Nephron (organoid): ENCODE data around the gene KLHDC10.
"Not testable (repeated sequence)": the region's sequence is repeated elsewhere in the genome, so short reads cannot be mapped to it uniquely, and the experiment has no call there.

Source experiments
- H3K27ac Mint-ChIP-seq, 3 experiments: 2 replicates each; pipeline ENCODE4 v1.8.0; 2020; ENCODE audit warnings: mixed read lengths in 3 of 3, mild to moderate bottlenecking in 2 of 3, moderate library complexity in 1 of 3
- H3K27me3 Mint-ChIP-seq: 2 replicates; pipeline ENCODE4 v1.8.0; 2021; ENCODE audit warnings: low read depth, mild to moderate bottlenecking, moderate library complexity, mixed read lengths
- H3K36me3 Mint-ChIP-seq: 2 replicates; pipeline ENCODE4 v1.8.0; 2020; ENCODE audit warnings: low read depth, mixed read lengths
- H3K4me1 Mint-ChIP-seq: 2 replicates; pipeline ENCODE4 v1.8.0; 2020; ENCODE audit warnings: mixed read lengths
- H3K4me3 Mint-ChIP-seq, 3 experiments: 2 replicates each; pipeline ENCODE4 v1.8.0; 2020; ENCODE audit warnings: mild to moderate bottlenecking in 3 of 3, mixed read lengths in 3 of 3, moderate library complexity in 2 of 3
- H3K9me3 Mint-ChIP-seq: 2 replicates; pipeline ENCODE4 v1.8.0; 2020; ENCODE audit warnings: mixed read lengths
- TF ChIP-seq, protein P1 (sequence below), 3 experiments: fragments of 200-600 bp; sonication (generic); IDR thresholded peaks; one replicate each; pipeline ENCODE4 v1.5.0; 2021; ENCODE audit warnings: antibody characterized with exemption in 3 of 3; ENCODE audit not compliant: unreplicated experiment in 3 of 3

Gene KLHDC10

DNA sequence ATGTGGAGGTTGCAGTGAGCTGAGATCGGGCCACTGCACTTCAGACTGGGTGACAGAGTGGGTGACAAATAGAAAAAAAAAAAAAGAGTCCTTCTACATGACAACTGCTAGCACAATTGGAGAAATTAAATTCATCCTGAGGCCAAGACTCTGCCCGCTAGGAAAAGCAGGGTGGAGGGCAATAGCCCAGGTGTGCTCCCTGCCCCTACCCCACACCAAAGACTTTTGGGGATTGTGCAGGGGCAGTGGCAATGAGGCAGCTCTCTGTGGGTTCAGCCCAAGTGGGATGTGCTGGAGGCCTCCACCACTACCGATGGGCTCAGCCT is 73.6 kb downstream of the KLHDC10 start:
- Mint-ChIP-seq H3K27ac (peak overlapping the region; percentile 63 to 98 (median 79)), H3K4me1 (peaks cover 57% of the 10 kb centered on the region), H3K36me3 (peaks cover 8% of the 10 kb centered on the region), H3K9me3 (no peaks in the 10 kb centered on the region), H3K4me3 (no peak overlapping the region), H3K27me3 (no peaks in the 10 kb centered on the region)
- TF ChIP-seq, protein P1, sequence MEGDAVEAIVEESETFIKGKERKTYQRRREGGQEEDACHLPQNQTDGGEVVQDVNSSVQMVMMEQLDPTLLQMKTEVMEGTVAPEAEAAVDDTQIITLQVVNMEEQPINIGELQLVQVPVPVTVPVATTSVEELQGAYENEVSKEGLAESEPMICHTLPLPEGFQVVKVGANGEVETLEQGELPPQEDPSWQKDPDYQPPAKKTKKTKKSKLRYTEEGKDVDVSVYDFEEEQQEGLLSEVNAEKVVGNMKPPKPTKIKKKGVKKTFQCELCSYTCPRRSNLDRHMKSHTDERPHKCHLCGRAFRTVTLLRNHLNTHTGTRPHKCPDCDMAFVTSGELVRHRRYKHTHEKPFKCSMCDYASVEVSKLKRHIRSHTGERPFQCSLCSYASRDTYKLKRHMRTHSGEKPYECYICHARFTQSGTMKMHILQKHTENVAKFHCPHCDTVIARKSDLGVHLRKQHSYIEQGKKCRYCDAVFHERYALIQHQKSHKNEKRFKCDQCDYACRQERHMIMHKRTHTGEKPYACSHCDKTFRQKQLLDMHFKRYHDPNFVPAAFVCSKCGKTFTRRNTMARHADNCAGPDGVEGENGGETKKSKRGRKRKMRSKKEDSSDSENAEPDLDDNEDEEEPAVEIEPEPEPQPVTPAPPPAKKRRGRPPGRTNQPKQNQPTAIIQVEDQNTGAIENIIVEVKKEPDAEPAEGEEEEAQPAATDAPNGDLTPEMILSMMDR (IDR thresholded peaks at IDR 0.05; ENCODE audit: unreplicated experiment in 3 of 3) = no peak

GRCh38 chr7:130144312-130145171 is 74.2 kb downstream of the KLHDC10 start:
- Mint-ChIP-seq H3K27me3 (no peaks in the 10 kb centered on the region), H3K9me3 (no peaks in the 10 kb centered on the region), H3K4me3 (no peak overlapping the region), H3K27ac (peak overlapping the region; percentile 63 to 98 (median 79)), H3K36me3 (peaks cover 2% of the 10 kb centered on the region), H3K4me1 (peaks cover 51% of the 10 kb centered on the region)
- TF ChIP-seq, protein P1 (IDR thresholded peaks at IDR 0.05; ENCODE audit: unreplicated experiment in 3 of 3) = no peak

DNA sequence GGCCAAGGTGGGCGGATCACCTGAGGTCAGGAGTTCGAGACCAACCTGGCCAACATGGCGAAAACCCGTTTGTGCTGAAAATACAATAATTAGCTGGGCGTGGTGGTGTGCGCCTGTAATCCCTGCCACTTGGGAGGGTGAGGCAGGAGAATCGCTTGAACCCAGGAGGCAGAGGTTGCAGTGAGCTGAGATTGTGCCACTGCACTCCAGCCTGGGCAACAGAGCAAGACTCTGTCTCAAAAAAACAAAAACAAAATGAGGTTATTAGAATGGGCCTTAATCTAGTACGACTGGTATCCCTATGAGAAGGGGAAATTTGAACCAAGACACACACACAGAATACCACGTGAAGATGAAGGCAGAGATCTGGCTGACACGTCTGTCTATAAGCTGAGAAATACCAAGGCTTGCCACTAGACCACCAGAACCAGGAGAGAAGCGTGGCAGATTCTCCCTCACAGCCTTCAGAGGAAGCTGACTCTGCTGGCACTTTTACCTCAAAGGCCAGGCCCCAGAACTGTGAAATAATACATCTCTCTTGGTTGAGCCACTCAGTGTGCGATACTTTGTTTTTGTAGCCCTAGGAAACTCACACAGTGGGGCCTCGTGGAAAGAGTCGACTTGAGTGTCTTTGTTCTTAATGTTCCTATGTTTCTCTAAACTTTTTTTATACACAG is 75.2 kb downstream of the KLHDC10 start:
- H3K27ac Mint-ChIP-seq = peak overlapping the region; percentile 63 to 91 (median 79)
- H3K4me3 Mint-ChIP-seq = no peak overlapping the region
- no peaks in the 10 kb centered on the region for H3K27me3 Mint-ChIP-seq
- TF ChIP-seq, protein P1 (IDR thresholded peaks at IDR 0.05; ENCODE audit: unreplicated experiment in 3 of 3) = no peak
- H3K36me3 Mint-ChIP-seq = no peaks in the 10 kb centered on the region
- H3K9me3 Mint-ChIP-seq = no peaks in the 10 kb centered on the region
- H3K4me1 Mint-ChIP-seq = peaks cover 42% of the 10 kb centered on the region

DNA sequence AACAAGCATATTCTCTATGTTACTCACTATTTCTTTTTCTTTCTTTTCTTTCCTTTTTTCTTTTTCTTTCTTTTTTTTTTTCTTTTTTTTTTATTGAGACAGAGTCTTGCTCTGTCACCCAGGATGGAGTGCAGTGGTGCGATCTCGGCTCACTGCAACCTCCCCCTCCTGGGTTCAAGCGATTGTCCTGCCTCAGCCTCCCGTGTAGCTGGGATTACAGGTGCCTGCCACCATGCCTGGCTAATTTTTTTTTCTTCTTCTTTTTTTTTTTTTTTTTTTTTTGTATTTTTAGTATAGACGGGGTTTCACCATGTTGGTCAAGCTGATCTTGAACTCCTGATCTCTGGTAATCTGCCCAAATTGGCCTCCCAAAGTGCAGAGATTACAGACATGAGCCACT is 75.8 kb downstream of the KLHDC10 start:
- Mint-ChIP-seq H3K4me1 (peaks cover 42% of the 10 kb centered on the region), H3K27ac (peak overlapping the region; percentile 63 to 91 (median 79))
- H3K27me3 Mint-ChIP-seq, H3K36me3 Mint-ChIP-seq, H3K4me3 Mint-ChIP-seq, H3K9me3 Mint-ChIP-seq: not testable (repeated sequence)

- Mint-ChIP-seq H3K9me3 (no peaks in the 10 kb centered on the region), H3K4me1 (peaks cover 37% of the 10 kb centered on the region), H3K4me3 (no peak overlapping the region), H3K27ac (peak overlapping the region; percentile 46 to 79 (median 62)), H3K36me3 (no peaks in the 10 kb centered on the region), H3K27me3 (no peaks in the 10 kb centered on the region)
- TF ChIP-seq, protein P1 (IDR thresholded peaks at IDR 0.05; ENCODE audit: unreplicated experiment in 3 of 3) = no peak
These were observed 76.5 kb downstream of the KLHDC10 start for GRCh38 chr7:130146693-130147405.

DNA sequence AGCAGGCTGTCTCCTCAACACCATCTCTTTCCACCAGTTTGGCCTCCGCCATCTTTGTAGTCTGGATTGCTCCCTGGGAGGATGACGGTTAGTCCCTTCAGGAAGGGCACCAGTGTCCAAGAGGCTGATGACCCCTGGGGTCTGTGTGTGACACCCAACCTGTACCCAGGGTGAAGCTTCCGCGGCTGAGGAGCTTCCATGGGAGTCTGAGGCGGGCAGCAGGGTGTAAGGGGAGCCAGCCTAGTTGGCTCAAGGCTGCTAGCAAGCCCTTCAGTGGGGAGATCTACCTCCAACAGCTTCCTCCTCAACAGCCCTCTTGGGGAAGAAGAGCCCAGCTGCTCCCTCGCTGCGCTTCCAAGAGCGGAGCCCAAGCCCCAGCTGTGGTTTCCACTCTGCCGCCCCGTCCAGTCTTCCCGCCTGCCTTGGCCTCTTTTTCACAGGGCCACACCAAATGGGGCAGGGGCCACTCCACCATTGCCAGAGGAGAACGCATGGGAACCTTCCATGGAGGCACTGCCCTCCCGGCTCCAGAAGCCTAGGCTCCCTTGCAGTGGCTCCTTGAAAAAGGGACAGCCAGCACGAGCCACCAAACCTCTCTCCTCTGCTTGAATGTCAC is 77.5 kb downstream of the KLHDC10 start:
- peaks cover 30% of the 10 kb centered on the region for H3K4me1 Mint-ChIP-seq
- no peaks in the 10 kb centered on the region for H3K27me3 Mint-ChIP-seq
- H3K4me3 Mint-ChIP-seq = no peak overlapping the region
- peak overlapping the region; percentile 47 to 79 (median 77) for H3K27ac Mint-ChIP-seq
- TF ChIP-seq, protein P1 (IDR thresholded peaks at IDR 0.05; ENCODE audit: unreplicated experiment in 3 of 3) = no peak
- no peaks in the 10 kb centered on the region for H3K9me3 Mint-ChIP-seq
- no peaks in the 10 kb centered on the region for H3K36me3 Mint-ChIP-seq
